Breast epithelium (tissue), 3 donors: ENCODE data around the gene ESPNL.

ENCODE experiments used
- CTCF ChIP-seq, 3 donors: fragments of 450-650 bp; IDR thresholded peaks; one replicate each; pipeline ENCODE4 v1.5.1; 2016 to 2017; ENCODE audit warnings: antibody characterized with exemption in 3 of 3, mild to moderate bottlenecking in 3 of 3, moderate library complexity in 3 of 3
- POLR2AphosphoS5 ChIP-seq, 3 donors: sonication (generic); formaldehyde crosslinking; IDR thresholded peaks; one replicate each; pipeline ENCODE4 v1.6.1; 2017; ENCODE audit warnings: antibody characterized with exemption in 3 of 3

GRCh38 chr2:238103465-238104225 lies 3.5 kb downstream of the ESPNL start:
- TF ChIP-seq POLR2AphosphoS5 (IDR thresholded peaks at IDR 0.05) (no peak), CTCF (IDR thresholded peaks at IDR 0.05) (no peak)
